KMS-11 (cell line): ENCODE results near the gene CAMTA1.

Source experiments
- H2AFZ ChIP-seq: fragments of 200-600 bp; sonication (generic); 2 replicates; pipeline ENCODE4 v1.6.1; 2016; ENCODE audit warnings: antibody characterized with exemption, mixed run types, low read depth
- H3K27ac ChIP-seq: fragments of 200-600 bp; sonication (generic); 2 replicates; pipeline ENCODE4 v1.6.1; 2016; ENCODE audit warnings: mild to moderate bottlenecking, mixed run types
- H3K27me3 ChIP-seq: fragments of 200-600 bp; sonication (generic); 2 replicates; pipeline ENCODE4 v1.6.1; 2017; ENCODE audit warnings: mild to moderate bottlenecking, low read depth, mixed run types, moderate library complexity; ENCODE audit not compliant: insufficient read depth
- H3K36me3 ChIP-seq: fragments of 200-600 bp; sonication (generic); 2 replicates; pipeline ENCODE4 v1.6.1; 2017; ENCODE audit warnings: mild to moderate bottlenecking, mixed run types; ENCODE audit not compliant: insufficient read depth
- H3K4me1 ChIP-seq: fragments of 200-600 bp; sonication (generic); 2 replicates; pipeline ENCODE4 v1.6.1; 2016; ENCODE audit warnings: mild to moderate bottlenecking, low read depth, mixed run types; ENCODE audit not compliant: poor library complexity, severe bottlenecking
- H3K4me2 ChIP-seq: fragments of 200-600 bp; sonication (generic); 2 replicates; pipeline ENCODE4 v1.7.0; 2016; ENCODE audit warnings: mild to moderate bottlenecking, mixed run types
- H3K4me3 ChIP-seq: fragments of 200-600 bp; sonication (generic); IDR thresholded peaks from 2 replicates; pipeline ENCODE4 v1.6.1; 2017; ENCODE audit warnings: low read depth, low read length, mixed read lengths; ENCODE audit not compliant: insufficient read depth
- H3K79me2 ChIP-seq: fragments of 200-600 bp; sonication (generic); 2 replicates; pipeline ENCODE4 v1.6.1; 2016; ENCODE audit warnings: low read depth, mixed run types; ENCODE audit not compliant: insufficient read depth
- H3K9ac ChIP-seq: fragments of 200-600 bp; sonication (generic); 2 replicates; pipeline ENCODE4 v1.6.1; 2016; ENCODE audit warnings: mild to moderate bottlenecking, mixed run types
- H4K20me1 ChIP-seq: fragments of 200-600 bp; sonication (generic); 2 replicates; pipeline ENCODE4 v1.6.1; 2016; ENCODE audit warnings: mild to moderate bottlenecking, mixed run types; ENCODE audit not compliant: insufficient read depth
- CTCF ChIP-seq: fragments of 200-600 bp; sonication (generic); conservative IDR thresholded peaks from 2 replicates; pipeline ENCODE4 v1.6.1; 2017; ENCODE audit warnings: low read depth, mild to moderate bottlenecking, antibody characterized with exemption, low read length, moderate library complexity, mixed read lengths

The CAMTA1 gene

GRCh38 chr1:7284839-7285435, 499.7 kb downstream of the CAMTA1 start:
- Histone ChIP-seq H2AFZ (no peak overlapping the region), H3K4me2 (no peak overlapping the region), H3K27me3 (peaks cover 4% of the 10 kb centered on the region; the same call in 1 of the 2 replicates), H3K27ac (no peak overlapping the region), H4K20me1 (no peaks in the 10 kb centered on the region), H3K4me1 (no peaks in the 10 kb centered on the region), H3K4me3 (no peak overlapping the region), H3K79me2 (no peaks in the 10 kb centered on the region), H3K9ac (no peak overlapping the region), H3K36me3 (no peaks in the 10 kb centered on the region)
- TF ChIP-seq CTCF: no peak

GRCh38 chr1:7285856-7286454, 500.7 kb downstream of the CAMTA1 start:
- H3K4me2 ChIP-seq: no peak overlapping the region
- H3K4me3 ChIP-seq: no peak overlapping the region
- no peak for TF ChIP-seq CTCF
- peaks cover 5% of the 10 kb centered on the region; the same call in 1 of the 2 replicates for H3K27me3 ChIP-seq
- H3K4me1 ChIP-seq: no peaks in the 10 kb centered on the region
- no peak overlapping the region for H3K9ac ChIP-seq
- H4K20me1 ChIP-seq: no peaks in the 10 kb centered on the region
- H3K79me2 ChIP-seq: no peaks in the 10 kb centered on the region
- H3K27ac ChIP-seq: no peak overlapping the region
- H3K36me3 ChIP-seq: no peaks in the 10 kb centered on the region
- no peak overlapping the region for H2AFZ ChIP-seq

- Histone ChIP-seq H3K4me3 (no peak overlapping the region), H3K27ac (no peak overlapping the region), H3K27me3 (peaks cover 13% of the 10 kb centered on the region; the same call in 1 of the 2 replicates), H3K4me1 (no peaks in the 10 kb centered on the region), H3K9ac (no peak overlapping the region), H3K4me2 (no peak overlapping the region), H2AFZ (no peak overlapping the region), H3K36me3 (no peaks in the 10 kb centered on the region), H3K79me2 (no peaks in the 10 kb centered on the region), H4K20me1 (no peaks in the 10 kb centered on the region)
- TF ChIP-seq CTCF: no peak
Measured at GRCh38 chr1:7287013-7287412, 501.8 kb downstream of the CAMTA1 start.

- H3K4me1 ChIP-seq: no peaks in the 10 kb centered on the region
- H4K20me1 ChIP-seq: no peaks in the 10 kb centered on the region
- H3K79me2 ChIP-seq: no peaks in the 10 kb centered on the region
- no peak overlapping the region for H3K27ac ChIP-seq
- H3K4me2 ChIP-seq: no peak overlapping the region
- no peak overlapping the region for H3K4me3 ChIP-seq
- TF ChIP-seq CTCF: no peak
- H2AFZ ChIP-seq: no peak overlapping the region
- H3K36me3 ChIP-seq: no peaks in the 10 kb centered on the region
- no peak overlapping the region for H3K9ac ChIP-seq
- H3K27me3 ChIP-seq: peaks cover 24% of the 10 kb centered on the region; the same call in 1 of the 2 replicates
Measured at GRCh38 chr1:7288992-7289391, 503.7 kb downstream of the CAMTA1 start.
